ENCODE data around the gene LALBA. TPM values are rescaled to one million over a fixed set of nuclear protein-coding genes. Genes with fewer than 3 reads are reported as not detected.

LALBA gene
- polyA plus RNA-seq, 1 of the 3 experiments (the other 2 are of a cell fraction), result not detected

DNA sequence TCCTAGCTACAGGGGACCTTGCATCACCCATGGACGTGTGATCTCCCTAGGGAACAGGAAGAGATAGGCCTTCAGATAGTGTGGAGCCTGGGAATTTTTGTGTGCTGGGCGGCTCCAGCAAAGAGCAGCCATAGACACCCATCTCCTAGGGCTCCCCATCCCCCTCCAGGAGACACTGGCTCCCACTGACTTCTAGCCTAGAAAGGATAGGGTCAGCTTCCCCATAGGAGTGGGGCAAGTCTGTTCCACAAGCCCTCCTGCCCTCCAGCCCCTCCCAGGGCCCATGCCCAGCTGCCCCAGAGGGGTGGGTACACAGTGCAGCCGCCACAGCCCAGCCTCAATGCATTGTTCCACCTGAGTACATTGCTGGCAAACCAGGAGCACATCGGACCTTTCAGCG is 16.5 kb upstream of the LALBA start:
- Histone ChIP-seq H3K4me1 (ENCODE audit: control insufficient read depth in 1 of 2, insufficient read depth in 2 of 2, low read depth in 1 of 2, low read length in 1 of 2) (no peaks in the 10 kb centered on the region), H3K27ac (ENCODE audit: low read depth in 2 of 2, low read length in 1 of 2) (no peak overlapping the region), H3K27me3 (ENCODE audit: insufficient read depth) (no peaks in the 10 kb centered on the region; the same call in 1 of the 2 replicates), H3K9me3 (no peaks in the 10 kb centered on the region), H3K36me3 (replicated peaks in 1 of 2; ENCODE audit: control insufficient read depth in 1 of 2, insufficient read depth in 2 of 2, low read length in 1 of 2) (no peaks in the 10 kb centered on the region), H2AFZ (ENCODE audit: low read depth) (no peak overlapping the region), H3K4me3 (ENCODE audit: low read depth in 2 of 2, low read length in 1 of 2) (no peak overlapping the region), H3F3A (replicated peaks; ENCODE audit: insufficient read depth) (no peaks in the 10 kb centered on the region), H3K9me2 (no peaks in the 10 kb centered on the region), H4K20me1 (ENCODE audit: insufficient read depth) (no peaks in the 10 kb centered on the region), H3K79me2 (ENCODE audit: insufficient read depth) (no peaks in the 10 kb centered on the region), H3K9ac (no peak overlapping the region), H3K4me2 (no peak overlapping the region)
- WGBS (ENCODE audit: low lambda C conversion rate), result 67% methylated on average over 3 of the region's 5 CpGs
- DNase-seq, result no peak
- TF ChIP-seq, protein P1, sequence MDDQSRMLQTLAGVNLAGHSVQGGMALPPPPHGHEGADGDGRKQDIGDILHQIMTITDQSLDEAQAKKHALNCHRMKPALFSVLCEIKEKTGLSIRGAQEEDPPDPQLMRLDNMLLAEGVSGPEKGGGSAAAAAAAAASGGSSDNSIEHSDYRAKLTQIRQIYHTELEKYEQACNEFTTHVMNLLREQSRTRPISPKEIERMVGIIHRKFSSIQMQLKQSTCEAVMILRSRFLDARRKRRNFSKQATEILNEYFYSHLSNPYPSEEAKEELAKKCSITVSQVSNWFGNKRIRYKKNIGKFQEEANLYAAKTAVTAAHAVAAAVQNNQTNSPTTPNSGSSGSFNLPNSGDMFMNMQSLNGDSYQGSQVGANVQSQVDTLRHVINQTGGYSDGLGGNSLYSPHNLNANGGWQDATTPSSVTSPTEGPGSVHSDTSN (IDR thresholded peaks at IDR 0.05), result no peak
- no peak for TF ChIP-seq POLR2AphosphoS5 (IDR thresholded peaks at IDR 0.05; ENCODE audit: low read depth, low read length)
- TF ChIP-seq, protein P2, sequence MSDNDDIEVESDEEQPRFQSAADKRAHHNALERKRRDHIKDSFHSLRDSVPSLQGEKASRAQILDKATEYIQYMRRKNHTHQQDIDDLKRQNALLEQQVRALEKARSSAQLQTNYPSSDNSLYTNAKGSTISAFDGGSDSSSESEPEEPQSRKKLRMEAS (IDR thresholded peaks at IDR 0.05; ENCODE audit: low read depth), result no peak
- no peak for TF ChIP-seq MXI1 (IDR thresholded peaks at IDR 0.05; ENCODE audit: low read depth, low read length)
- TF ChIP-seq YY1 (IDR thresholded peaks at IDR 0.05; ENCODE audit: low read depth), result no peak
- no peak for TF ChIP-seq RFX5 (IDR thresholded peaks at IDR 0.05; ENCODE audit: low read length)
- TF ChIP-seq, protein P3, sequence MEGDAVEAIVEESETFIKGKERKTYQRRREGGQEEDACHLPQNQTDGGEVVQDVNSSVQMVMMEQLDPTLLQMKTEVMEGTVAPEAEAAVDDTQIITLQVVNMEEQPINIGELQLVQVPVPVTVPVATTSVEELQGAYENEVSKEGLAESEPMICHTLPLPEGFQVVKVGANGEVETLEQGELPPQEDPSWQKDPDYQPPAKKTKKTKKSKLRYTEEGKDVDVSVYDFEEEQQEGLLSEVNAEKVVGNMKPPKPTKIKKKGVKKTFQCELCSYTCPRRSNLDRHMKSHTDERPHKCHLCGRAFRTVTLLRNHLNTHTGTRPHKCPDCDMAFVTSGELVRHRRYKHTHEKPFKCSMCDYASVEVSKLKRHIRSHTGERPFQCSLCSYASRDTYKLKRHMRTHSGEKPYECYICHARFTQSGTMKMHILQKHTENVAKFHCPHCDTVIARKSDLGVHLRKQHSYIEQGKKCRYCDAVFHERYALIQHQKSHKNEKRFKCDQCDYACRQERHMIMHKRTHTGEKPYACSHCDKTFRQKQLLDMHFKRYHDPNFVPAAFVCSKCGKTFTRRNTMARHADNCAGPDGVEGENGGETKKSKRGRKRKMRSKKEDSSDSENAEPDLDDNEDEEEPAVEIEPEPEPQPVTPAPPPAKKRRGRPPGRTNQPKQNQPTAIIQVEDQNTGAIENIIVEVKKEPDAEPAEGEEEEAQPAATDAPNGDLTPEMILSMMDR (IDR thresholded peaks at IDR 0.05), result no peak
- TF ChIP-seq TAF1 (IDR thresholded peaks at IDR 0.05; ENCODE audit: borderline replicate concordance, low read depth, low read length), result no peak
- no peak for TF ChIP-seq CHD2 (IDR thresholded peaks at IDR 0.05; ENCODE audit: low read length, partially characterized antibody)
- TF ChIP-seq, protein P4, sequence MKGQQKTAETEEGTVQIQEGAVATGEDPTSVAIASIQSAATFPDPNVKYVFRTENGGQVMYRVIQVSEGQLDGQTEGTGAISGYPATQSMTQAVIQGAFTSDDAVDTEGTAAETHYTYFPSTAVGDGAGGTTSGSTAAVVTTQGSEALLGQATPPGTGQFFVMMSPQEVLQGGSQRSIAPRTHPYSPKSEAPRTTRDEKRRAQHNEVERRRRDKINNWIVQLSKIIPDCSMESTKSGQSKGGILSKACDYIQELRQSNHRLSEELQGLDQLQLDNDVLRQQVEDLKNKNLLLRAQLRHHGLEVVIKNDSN (IDR thresholded peaks at IDR 0.05; ENCODE audit: borderline replicate concordance, low read depth), result no peak
- CTCF ChIA-PET, result interaction anchor here (1.4 kb wide), 1 partner anchor 37 kb away, joined by 4 read pairs; no protein-coding TSS in a partner anchor
- POLR2A ChIA-PET, result no interaction called here

DNA sequence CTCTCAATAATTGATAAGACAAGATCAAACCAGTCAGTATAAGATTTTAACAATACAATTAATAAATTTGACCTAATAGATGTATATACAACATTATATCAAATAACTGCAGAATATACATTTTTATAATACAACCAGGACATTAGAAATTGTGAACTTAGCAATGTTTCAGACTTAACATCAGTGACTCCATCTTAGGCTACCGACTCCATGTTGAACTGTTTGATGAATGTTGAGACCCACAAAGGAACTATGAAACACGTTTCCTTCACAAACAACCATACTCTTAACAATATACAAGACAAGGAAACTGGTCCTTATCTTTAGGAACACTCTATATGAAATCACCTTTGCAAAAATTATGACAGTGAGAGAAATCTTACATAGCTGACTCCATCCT is 13.9 kb upstream of the LALBA start:
- Histone ChIP-seq H3K9me3 (no peaks in the 10 kb centered on the region), H3F3A (replicated peaks; ENCODE audit: insufficient read depth) (no peaks in the 10 kb centered on the region), H4K20me1 (ENCODE audit: insufficient read depth) (no peaks in the 10 kb centered on the region), H3K4me2 (no peak overlapping the region), H3K9ac (no peak overlapping the region), H3K4me3 (ENCODE audit: low read depth in 2 of 2, low read length in 1 of 2) (no peak overlapping the region), H3K9me2 (no peaks in the 10 kb centered on the region), H3K27ac (ENCODE audit: low read depth in 2 of 2, low read length in 1 of 2) (no peak overlapping the region), H3K4me1 (ENCODE audit: control insufficient read depth in 1 of 2, insufficient read depth in 2 of 2, low read depth in 1 of 2, low read length in 1 of 2) (no peaks in the 10 kb centered on the region), H3K36me3 (replicated peaks in 1 of 2; ENCODE audit: control insufficient read depth in 1 of 2, insufficient read depth in 2 of 2, low read length in 1 of 2) (no peaks in the 10 kb centered on the region), H3K27me3 (ENCODE audit: insufficient read depth) (no peaks in the 10 kb centered on the region; the same call in 1 of the 2 replicates), H3K79me2 (ENCODE audit: insufficient read depth) (no peaks in the 10 kb centered on the region), H2AFZ (ENCODE audit: low read depth) (no peak overlapping the region)
- no peak for DNase-seq
- CTCF ChIA-PET, result no interaction called here
- POLR2A ChIA-PET, result no interaction called here
- WGBS (ENCODE audit: low lambda C conversion rate), result 13% methylated on average over 2 of the region's 2 CpGs
- TF ChIP-seq EZH2phosphoT487 (IDR thresholded peaks at IDR 0.05; ENCODE audit: borderline replicate concordance, low read depth) (no peak), FOXJ3 (CRISPR knock-in tag; IDR thresholded peaks at IDR 0.05) (no peak), MXI1 (IDR thresholded peaks at IDR 0.05; ENCODE audit: low read depth, low read length) (no peak), RXRA (IDR thresholded peaks at IDR 0.05; ENCODE audit: borderline replicate concordance, low read depth) (no peak), TCF12 (IDR thresholded peaks at IDR 0.05) (no peak), GABPA (IDR thresholded peaks at IDR 0.05; ENCODE audit: low read depth) (no peak), NRF1 (IDR thresholded peaks at IDR 0.05; ENCODE audit: low read depth, low read length) (no peak)
- TF ChIP-seq, protein P5, sequence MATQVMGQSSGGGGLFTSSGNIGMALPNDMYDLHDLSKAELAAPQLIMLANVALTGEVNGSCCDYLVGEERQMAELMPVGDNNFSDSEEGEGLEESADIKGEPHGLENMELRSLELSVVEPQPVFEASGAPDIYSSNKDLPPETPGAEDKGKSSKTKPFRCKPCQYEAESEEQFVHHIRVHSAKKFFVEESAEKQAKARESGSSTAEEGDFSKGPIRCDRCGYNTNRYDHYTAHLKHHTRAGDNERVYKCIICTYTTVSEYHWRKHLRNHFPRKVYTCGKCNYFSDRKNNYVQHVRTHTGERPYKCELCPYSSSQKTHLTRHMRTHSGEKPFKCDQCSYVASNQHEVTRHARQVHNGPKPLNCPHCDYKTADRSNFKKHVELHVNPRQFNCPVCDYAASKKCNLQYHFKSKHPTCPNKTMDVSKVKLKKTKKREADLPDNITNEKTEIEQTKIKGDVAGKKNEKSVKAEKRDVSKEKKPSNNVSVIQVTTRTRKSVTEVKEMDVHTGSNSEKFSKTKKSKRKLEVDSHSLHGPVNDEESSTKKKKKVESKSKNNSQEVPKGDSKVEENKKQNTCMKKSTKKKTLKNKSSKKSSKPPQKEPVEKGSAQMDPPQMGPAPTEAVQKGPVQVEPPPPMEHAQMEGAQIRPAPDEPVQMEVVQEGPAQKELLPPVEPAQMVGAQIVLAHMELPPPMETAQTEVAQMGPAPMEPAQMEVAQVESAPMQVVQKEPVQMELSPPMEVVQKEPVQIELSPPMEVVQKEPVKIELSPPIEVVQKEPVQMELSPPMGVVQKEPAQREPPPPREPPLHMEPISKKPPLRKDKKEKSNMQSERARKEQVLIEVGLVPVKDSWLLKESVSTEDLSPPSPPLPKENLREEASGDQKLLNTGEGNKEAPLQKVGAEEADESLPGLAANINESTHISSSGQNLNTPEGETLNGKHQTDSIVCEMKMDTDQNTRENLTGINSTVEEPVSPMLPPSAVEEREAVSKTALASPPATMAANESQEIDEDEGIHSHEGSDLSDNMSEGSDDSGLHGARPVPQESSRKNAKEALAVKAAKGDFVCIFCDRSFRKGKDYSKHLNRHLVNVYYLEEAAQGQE (IDR thresholded peaks at IDR 0.05; ENCODE audit: low read depth, low read length), result no peak
- TF ChIP-seq, protein P1 (IDR thresholded peaks at IDR 0.05), result no peak
- TF ChIP-seq, protein P6, sequence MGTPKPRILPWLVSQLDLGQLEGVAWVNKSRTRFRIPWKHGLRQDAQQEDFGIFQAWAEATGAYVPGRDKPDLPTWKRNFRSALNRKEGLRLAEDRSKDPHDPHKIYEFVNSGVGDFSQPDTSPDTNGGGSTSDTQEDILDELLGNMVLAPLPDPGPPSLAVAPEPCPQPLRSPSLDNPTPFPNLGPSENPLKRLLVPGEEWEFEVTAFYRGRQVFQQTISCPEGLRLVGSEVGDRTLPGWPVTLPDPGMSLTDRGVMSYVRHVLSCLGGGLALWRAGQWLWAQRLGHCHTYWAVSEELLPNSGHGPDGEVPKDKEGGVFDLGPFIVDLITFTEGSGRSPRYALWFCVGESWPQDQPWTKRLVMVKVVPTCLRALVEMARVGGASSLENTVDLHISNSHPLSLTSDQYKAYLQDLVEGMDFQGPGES (IDR thresholded peaks at IDR 0.05; ENCODE audit: low read depth, low read length), result no peak

Data from SK-N-SH (cell line).